BLaER1 treated with 17β-estradiol and CSF1 and Interleukin-3, amounts not matched to agents 10 nM and 100 nM (cell line): Measurements from ENCODE around the gene ABHD14A.

Experiments used
- H3K27ac ChIP-seq, 11 experiments: shearing (Covaris generic); formaldehyde crosslinking; 2 replicates each; pipeline ENCODE4 v1.8.1; 2022
- H3K27me3 ChIP-seq, 11 experiments: shearing (Covaris generic); formaldehyde crosslinking; 2 replicates each; pipeline ENCODE4 v1.8.1; 2022
- H3K36me3 ChIP-seq, 11 experiments: shearing (Covaris generic); formaldehyde crosslinking; 2 replicates each; pipeline ENCODE4 v1.8.1; 2022
- H3K4me1 ChIP-seq, 10 experiments: shearing (Covaris generic); formaldehyde crosslinking; 2 replicates each; pipeline ENCODE4 v1.8.1; 2022
- H3K4me2 ChIP-seq, 11 experiments: shearing (Covaris generic); formaldehyde crosslinking; 2 replicates each; pipeline ENCODE4 v1.8.1; 2022
- H3K4me3 ChIP-seq, 10 experiments: shearing (Covaris generic); formaldehyde crosslinking; 2 replicates each; pipeline ENCODE4 v1.8.1; 2022
- H3K9ac ChIP-seq, 11 experiments: shearing (Covaris generic); formaldehyde crosslinking; 2 replicates each; pipeline ENCODE4 v1.8.1; 2022
- H3K9me3 ChIP-seq, 11 experiments: shearing (Covaris generic); formaldehyde crosslinking; replicated peaks in 1 of 11; 2 replicates each; pipeline ENCODE4 v1.8.1; 2022
- H4K20me1 ChIP-seq, 11 experiments: shearing (Covaris generic); formaldehyde crosslinking; 2 replicates each; pipeline ENCODE4 v1.8.1; 2022
- Cebpa-rat ChIP-seq, 11 experiments: shearing (Covaris generic); IDR thresholded peaks; 2 replicates each; pipeline ENCODE4 v1.8.1; 2022

The ABHD14A gene

GRCh38 chr3:51938780-51939425, 36.0 kb upstream of the ABHD14A start:
- Histone ChIP-seq H3K4me3 (no peak overlapping the region), H3K36me3 (peaks cover 50 to 67% (median 57%) of the 10 kb centered on the region in 11 experiments), H3K27ac (no peak overlapping the region), H4K20me1 (peaks cover 0 to 77% (median 58%) of the 10 kb centered on the region in 11 experiments; a peak in 16 of 22 replicates), H3K4me2 (peak overlapping the region in 7 of 11 experiments; percentile 16 to 98 (median 84); a peak in 9 of 22 replicates), H3K4me1 (peaks cover 36 to 51% (median 43%) of the 10 kb centered on the region in 10 experiments), H3K9me3 (no peaks in the 10 kb centered on the region), H3K27me3 (no peaks in the 10 kb centered on the region), H3K9ac (peak overlapping the region in 7 of 11 experiments; percentile 8 to 39 (median 25); a peak in 9 of 22 replicates)
- no peak for TF ChIP-seq Cebpa-rat (IDR thresholded peaks at IDR 0.05)

DNA sequence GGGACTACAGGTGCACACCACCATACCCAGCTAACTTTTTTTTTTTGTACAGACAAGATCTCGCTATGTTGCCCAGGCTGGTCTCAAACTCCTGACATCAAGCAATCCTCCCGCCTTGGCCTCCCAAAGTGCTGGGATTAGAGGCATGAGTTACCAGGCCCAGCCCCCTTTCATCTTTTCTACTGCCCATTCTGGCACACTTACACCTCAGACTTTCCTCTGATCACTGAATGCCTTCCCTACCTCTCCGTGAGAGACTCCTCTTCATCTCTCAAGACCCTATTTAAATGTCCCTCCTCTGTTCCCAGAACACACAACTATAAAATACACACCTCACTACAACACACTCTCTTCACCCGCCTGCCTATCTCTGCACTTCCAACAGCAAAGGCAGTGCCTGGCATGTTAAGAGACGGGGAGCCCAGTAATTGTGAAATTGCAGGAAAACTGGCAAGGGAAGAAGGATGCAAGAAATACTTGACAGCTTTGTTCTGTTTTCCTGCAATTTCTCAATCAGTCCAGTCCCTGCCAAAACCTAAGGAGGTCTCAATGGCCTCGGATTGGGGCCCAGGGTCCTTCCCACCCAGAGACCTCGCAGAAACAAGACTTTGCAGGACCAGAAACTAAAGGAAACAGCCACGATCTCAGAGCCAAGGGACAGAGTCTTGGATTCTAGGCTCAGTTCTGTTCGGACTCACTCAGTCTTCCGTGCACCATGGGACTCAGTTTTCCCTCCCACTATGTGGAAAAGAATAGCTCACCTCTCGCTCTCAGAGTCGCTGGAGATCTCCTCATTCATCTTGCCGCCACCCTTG, 34.0 kb upstream of the ABHD14A start:
- H3K4me1 ChIP-seq: peaks cover 36 to 52% (median 46%) of the 10 kb centered on the region in 10 experiments
- H3K27ac ChIP-seq: peak overlapping the region; percentile 8 to 87 (median 74); a peak in 21 of 22 replicates
- peak overlapping the region; percentile 76 to 97 (median 90) for H3K4me3 ChIP-seq
- peak overlapping the region; percentile 76 to 94 (median 83) for H3K9ac ChIP-seq
- peaks cover 0 to 57% (median 42%) of the 10 kb centered on the region in 11 experiments; a peak in 16 of 22 replicates for H4K20me1 ChIP-seq
- H3K4me2 ChIP-seq: peak overlapping the region; percentile 84 to 98 (median 94)
- H3K9me3 ChIP-seq: no peaks in the 10 kb centered on the region
- H3K36me3 ChIP-seq: peaks cover 31 to 47% (median 38%) of the 10 kb centered on the region in 11 experiments
- no peaks in the 10 kb centered on the region for H3K27me3 ChIP-seq
- no peak for TF ChIP-seq Cebpa-rat (IDR thresholded peaks at IDR 0.05)

- H3K9ac ChIP-seq: peak overlapping the region; percentile 76 to 94 (median 83)
- H3K27ac ChIP-seq: peak overlapping the region; percentile 8 to 87 (median 74); a peak in 21 of 22 replicates
- peaks cover 36 to 52% (median 46%) of the 10 kb centered on the region in 10 experiments for H3K4me1 ChIP-seq
- H3K27me3 ChIP-seq: no peaks in the 10 kb centered on the region
- peak overlapping the region; percentile 76 to 97 (median 90) for H3K4me3 ChIP-seq
- TF ChIP-seq Cebpa-rat (IDR thresholded peaks at IDR 0.05): no peak
- no peaks in the 10 kb centered on the region for H3K9me3 ChIP-seq
- peaks cover 0 to 52% (median 39%) of the 10 kb centered on the region in 11 experiments; a peak in 16 of 22 replicates for H4K20me1 ChIP-seq
- peaks cover 25 to 41% (median 32%) of the 10 kb centered on the region in 11 experiments for H3K36me3 ChIP-seq
- H3K4me2 ChIP-seq: peak overlapping the region; percentile 84 to 98 (median 94)
Measured at GRCh38 chr3:51941463-51941797, 33.4 kb upstream of the ABHD14A start.

GRCh38 chr3:51941798-51942602, 32.9 kb upstream of the ABHD14A start, which contains the start of the genes PARP3 and RRP9:
Gene PARP3, plus strand, starts transcription at chr3:51942363. Its CDS starts 993 bp downstream, at chr3:51943356.
Gene RRP9, minus strand, starts transcription at chr3:51941904. Its CDS starts 37 bp downstream, at chr3:51941867.
- no peaks in the 10 kb centered on the region for H3K9me3 ChIP-seq
- no peak for TF ChIP-seq Cebpa-rat (IDR thresholded peaks at IDR 0.05)
- H4K20me1 ChIP-seq: peaks cover 0 to 46% (median 38%) of the 10 kb centered on the region in 11 experiments; a peak in 16 of 22 replicates
- peak within 1 kb of the TSS; percentile 76 to 97 (median 90) for H3K4me3 ChIP-seq
- H3K4me1 ChIP-seq: peaks cover 36 to 52% (median 46%) of the 10 kb centered on the region in 10 experiments
- H3K27ac ChIP-seq: peak within 1 kb of the TSS; percentile 81 to 94 (median 89)
- peak within 1 kb of the TSS; percentile 80 to 94 (median 87) for H3K9ac ChIP-seq
- no peaks in the 10 kb centered on the region for H3K27me3 ChIP-seq
- H3K36me3 ChIP-seq: peaks cover 19 to 36% (median 26%) of the 10 kb centered on the region in 11 experiments
- H3K4me2 ChIP-seq: peak within 1 kb of the TSS; percentile 91 to 98 (median 96)

GRCh38 chr3:51942603-51943450, 32.0 kb upstream of the ABHD14A start:
- Histone ChIP-seq H3K27me3 (no peaks in the 10 kb centered on the region), H4K20me1 (peaks cover 0 to 38% (median 32%) of the 10 kb centered on the region in 11 experiments; a peak in 16 of 22 replicates), H3K36me3 (peaks cover 11 to 27% (median 18%) of the 10 kb centered on the region in 11 experiments), H3K4me3 (peak overlapping the region; percentile 44 to 90 (median 58)), H3K4me2 (peak overlapping the region; percentile 84 to 97 (median 92)), H3K27ac (peak overlapping the region; percentile 81 to 94 (median 89)), H3K9ac (peak overlapping the region; percentile 79 to 90 (median 86)), H3K4me1 (peaks cover 36 to 49% (median 45%) of the 10 kb centered on the region in 10 experiments), H3K9me3 (no peaks in the 10 kb centered on the region)
- TF ChIP-seq Cebpa-rat (IDR thresholded peaks at IDR 0.05): no peak

DNA sequence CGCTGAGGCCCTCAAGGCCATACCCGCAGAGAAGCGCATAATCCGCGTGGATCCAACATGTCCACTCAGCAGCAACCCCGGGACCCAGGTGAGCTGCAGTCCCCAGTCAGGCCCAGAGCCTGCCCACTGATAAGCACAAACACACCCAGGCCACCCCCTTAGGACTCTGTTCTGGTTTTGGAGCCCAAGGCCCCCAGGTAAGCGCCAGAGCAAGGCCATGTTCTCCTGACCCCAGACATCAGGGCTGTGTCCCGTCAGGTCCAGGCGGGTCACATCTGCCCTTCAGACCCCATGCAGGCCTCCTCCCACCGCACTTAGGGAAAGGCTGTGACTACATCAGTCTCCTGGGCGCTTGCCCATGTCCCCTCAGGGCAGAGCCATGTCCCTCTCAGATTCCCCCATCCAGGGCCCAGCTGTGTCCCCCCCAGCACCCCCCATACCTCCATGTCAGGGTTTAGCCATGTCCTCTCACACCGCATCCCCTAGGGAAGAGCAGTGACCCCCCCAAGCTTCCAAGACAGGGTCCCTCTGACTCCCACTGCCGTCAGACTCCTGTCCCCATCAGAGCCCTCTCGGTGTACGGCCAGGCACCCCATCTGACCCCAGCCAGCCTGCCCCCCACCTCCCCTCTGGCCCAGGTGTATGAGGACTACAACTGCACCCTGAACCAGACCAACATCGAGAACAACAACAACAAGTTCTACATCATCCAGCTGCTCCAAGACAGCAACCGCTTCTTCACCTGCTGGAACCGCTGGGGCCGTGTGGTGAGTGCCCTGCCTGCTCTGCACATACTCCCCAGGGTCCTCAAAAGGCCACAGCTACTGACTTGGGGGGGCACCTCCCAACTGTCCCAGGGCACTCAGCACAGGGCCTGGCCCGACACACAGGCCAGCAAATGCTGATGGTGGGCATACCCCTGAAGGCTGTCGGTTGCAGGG, 31.1 kb upstream of the ABHD14A start:
- peaks cover 5 to 18% (median 9%) of the 10 kb centered on the region in 11 experiments for H3K36me3 ChIP-seq
- no peak overlapping the region for H3K4me3 ChIP-seq
- peaks cover 36 to 45% (median 42%) of the 10 kb centered on the region in 10 experiments for H3K4me1 ChIP-seq
- H3K9me3 ChIP-seq: no peaks in the 10 kb centered on the region
- peak overlapping the region in 7 of 11 experiments; percentile 84 to 94 (median 90); a peak in 11 of 22 replicates for H3K27ac ChIP-seq
- H3K4me2 ChIP-seq: peak overlapping the region; percentile 84 to 97 (median 92); a peak in 21 of 22 replicates
- TF ChIP-seq Cebpa-rat (IDR thresholded peaks at IDR 0.05): no peak
- H3K9ac ChIP-seq: peak overlapping the region in 9 of 11 experiments; percentile 28 to 90 (median 85); a peak in 10 of 22 replicates
- H4K20me1 ChIP-seq: peaks cover 0 to 29% (median 23%) of the 10 kb centered on the region in 11 experiments; a peak in 16 of 22 replicates
- H3K27me3 ChIP-seq: no peaks in the 10 kb centered on the region
